IMR-90 (cell line): ENCODE results near the gene AUNIP.

Experiments
- CEBPB ChIP-seq: IDR thresholded peaks from 2 replicates; pipeline ENCODE4 v1.6.1; 2012; ENCODE audit warnings: low read depth, low read length, improper control_type of control experiment
- MAZ ChIP-seq: IDR thresholded peaks from 2 replicates; pipeline ENCODE4 v1.6.1; 2012; ENCODE audit warnings: low read depth, mild to moderate bottlenecking, low read length, improper control_type of control experiment, moderate library complexity, borderline replicate concordance
- POLR2A ChIP-seq: IDR thresholded peaks from 2 replicates; pipeline ENCODE4 v1.6.1; 2012; ENCODE audit warnings: mild to moderate bottlenecking, low read depth, low read length
- SMC3 ChIP-seq: fragments of 150-350 bp; IDR thresholded peaks from 2 replicates; pipeline ENCODE4 v1.6.1; 2016; ENCODE audit warnings: low read depth, mild to moderate bottlenecking, antibody characterized with exemption, low read length, moderate library complexity
- TF ChIP-seq, protein P1 (sequence below): conservative IDR thresholded peaks from 2 replicates; pipeline ENCODE4 v1.5.1; 2012; ENCODE audit warnings: mild to moderate bottlenecking, low read depth, low read length, improper control_type of control experiment

DNA sequence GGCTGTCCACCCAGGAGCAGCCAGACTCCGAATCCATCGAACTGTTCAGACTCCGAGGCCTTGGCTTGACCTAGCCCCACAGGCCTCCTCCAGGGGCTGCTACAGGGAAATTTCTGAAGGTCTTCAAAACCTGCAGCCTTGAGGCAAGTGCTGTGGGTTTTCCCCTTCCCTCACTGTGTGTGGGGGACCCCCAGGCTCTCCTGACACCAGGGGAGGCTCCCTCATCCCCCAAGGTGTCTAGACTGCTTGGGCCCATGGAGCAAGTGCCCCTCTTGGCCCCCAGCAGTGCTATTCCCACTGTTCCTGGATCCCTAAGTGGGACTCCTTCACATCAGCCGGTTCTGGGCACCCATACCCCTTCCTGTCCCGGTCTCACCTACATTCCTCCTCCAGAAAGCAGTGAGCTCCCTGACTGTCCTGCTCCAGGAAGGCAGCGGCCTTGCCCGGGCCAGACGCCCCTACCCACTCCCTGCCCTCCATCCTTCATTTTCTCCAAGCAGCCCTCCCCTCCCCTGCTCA, 15.4 kb upstream of the AUNIP start:
- TF ChIP-seq, protein P1, sequence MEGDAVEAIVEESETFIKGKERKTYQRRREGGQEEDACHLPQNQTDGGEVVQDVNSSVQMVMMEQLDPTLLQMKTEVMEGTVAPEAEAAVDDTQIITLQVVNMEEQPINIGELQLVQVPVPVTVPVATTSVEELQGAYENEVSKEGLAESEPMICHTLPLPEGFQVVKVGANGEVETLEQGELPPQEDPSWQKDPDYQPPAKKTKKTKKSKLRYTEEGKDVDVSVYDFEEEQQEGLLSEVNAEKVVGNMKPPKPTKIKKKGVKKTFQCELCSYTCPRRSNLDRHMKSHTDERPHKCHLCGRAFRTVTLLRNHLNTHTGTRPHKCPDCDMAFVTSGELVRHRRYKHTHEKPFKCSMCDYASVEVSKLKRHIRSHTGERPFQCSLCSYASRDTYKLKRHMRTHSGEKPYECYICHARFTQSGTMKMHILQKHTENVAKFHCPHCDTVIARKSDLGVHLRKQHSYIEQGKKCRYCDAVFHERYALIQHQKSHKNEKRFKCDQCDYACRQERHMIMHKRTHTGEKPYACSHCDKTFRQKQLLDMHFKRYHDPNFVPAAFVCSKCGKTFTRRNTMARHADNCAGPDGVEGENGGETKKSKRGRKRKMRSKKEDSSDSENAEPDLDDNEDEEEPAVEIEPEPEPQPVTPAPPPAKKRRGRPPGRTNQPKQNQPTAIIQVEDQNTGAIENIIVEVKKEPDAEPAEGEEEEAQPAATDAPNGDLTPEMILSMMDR = no peak
- TF ChIP-seq MAZ (no peak), SMC3 (no peak), POLR2A (no peak), CEBPB (no peak)
